DND-41 (cell line): ENCODE results near the gene RASGRP3.

Experiments used
- EZH2 ChIP-seq: IDR thresholded peaks from 3 replicates; pipeline ENCODE4 v1.6.1; 2012; ENCODE audit warnings: borderline replicate concordance, low read depth, mild to moderate bottlenecking, moderate library complexity, low read length, inconsistent platforms; ENCODE audit not compliant: severe bottlenecking
- TF ChIP-seq, protein P1 (sequence below): IDR thresholded peaks from 2 replicates; pipeline ENCODE4 v1.5.1; 2012; ENCODE audit warnings: borderline replicate concordance, low read length, moderate library complexity, mild to moderate bottlenecking; ENCODE audit not compliant: poor library complexity, severe bottlenecking; ENCODE audit errors: extremely low read depth

DNA sequence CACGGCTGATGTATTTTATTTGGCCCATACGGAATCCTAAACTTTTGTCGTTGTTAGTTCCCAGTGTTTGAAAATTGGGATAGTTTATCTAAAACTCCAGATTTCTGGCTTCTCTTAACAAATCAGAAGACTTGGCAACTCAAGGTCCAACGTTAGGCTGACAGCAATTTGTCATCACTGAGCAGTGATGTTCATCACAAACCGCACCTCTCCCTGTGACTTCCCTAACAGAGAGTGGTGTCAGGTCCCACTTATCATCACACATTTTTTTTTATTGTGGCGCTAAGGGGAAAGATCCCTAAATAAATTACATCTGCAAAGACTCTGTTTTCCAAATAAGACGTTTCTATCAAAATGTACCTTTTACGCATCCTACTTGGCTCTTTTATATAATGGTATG, 55.7 kb downstream of the RASGRP3 start:
- TF ChIP-seq, protein P1, sequence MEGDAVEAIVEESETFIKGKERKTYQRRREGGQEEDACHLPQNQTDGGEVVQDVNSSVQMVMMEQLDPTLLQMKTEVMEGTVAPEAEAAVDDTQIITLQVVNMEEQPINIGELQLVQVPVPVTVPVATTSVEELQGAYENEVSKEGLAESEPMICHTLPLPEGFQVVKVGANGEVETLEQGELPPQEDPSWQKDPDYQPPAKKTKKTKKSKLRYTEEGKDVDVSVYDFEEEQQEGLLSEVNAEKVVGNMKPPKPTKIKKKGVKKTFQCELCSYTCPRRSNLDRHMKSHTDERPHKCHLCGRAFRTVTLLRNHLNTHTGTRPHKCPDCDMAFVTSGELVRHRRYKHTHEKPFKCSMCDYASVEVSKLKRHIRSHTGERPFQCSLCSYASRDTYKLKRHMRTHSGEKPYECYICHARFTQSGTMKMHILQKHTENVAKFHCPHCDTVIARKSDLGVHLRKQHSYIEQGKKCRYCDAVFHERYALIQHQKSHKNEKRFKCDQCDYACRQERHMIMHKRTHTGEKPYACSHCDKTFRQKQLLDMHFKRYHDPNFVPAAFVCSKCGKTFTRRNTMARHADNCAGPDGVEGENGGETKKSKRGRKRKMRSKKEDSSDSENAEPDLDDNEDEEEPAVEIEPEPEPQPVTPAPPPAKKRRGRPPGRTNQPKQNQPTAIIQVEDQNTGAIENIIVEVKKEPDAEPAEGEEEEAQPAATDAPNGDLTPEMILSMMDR: no peak
- no peak for TF ChIP-seq EZH2
